Activated CD4-positive, alpha-beta T cell treated with anti-CD3 and anti-CD28 coated beads for 48 hours (primary cell): ENCODE results near the gene KCNAB3.

Experiments used
- DNase-seq: peaks from one replicate; pipeline ENCODE4 v3.0.0-alpha.2; 2020

Gene KCNAB3

DNA sequence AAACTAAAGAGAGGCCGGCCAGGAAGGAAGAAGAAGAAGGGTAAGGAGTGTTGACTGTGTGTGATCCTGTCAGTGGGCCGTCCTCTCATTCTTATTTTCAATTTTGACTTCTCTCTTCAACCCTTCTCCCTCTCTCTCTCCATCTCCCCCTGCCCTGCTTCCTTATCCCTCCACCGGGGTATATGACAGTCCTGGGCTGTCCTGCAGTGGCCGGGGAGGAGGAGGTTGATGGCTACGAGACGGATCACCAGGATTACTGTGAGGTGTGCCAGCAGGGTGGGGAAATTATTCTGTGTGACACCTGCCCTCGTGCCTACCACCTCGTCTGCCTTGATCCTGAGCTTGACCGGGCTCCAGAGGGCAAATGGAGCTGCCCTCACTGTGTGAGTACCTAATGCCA, 35.4 kb downstream of the KCNAB3 start:
- DNase-seq, result no peak

GRCh38 chr17:7893187-7893880, 36.3 kb downstream of the KCNAB3 start:
- DNase-seq, result no peak

DNA sequence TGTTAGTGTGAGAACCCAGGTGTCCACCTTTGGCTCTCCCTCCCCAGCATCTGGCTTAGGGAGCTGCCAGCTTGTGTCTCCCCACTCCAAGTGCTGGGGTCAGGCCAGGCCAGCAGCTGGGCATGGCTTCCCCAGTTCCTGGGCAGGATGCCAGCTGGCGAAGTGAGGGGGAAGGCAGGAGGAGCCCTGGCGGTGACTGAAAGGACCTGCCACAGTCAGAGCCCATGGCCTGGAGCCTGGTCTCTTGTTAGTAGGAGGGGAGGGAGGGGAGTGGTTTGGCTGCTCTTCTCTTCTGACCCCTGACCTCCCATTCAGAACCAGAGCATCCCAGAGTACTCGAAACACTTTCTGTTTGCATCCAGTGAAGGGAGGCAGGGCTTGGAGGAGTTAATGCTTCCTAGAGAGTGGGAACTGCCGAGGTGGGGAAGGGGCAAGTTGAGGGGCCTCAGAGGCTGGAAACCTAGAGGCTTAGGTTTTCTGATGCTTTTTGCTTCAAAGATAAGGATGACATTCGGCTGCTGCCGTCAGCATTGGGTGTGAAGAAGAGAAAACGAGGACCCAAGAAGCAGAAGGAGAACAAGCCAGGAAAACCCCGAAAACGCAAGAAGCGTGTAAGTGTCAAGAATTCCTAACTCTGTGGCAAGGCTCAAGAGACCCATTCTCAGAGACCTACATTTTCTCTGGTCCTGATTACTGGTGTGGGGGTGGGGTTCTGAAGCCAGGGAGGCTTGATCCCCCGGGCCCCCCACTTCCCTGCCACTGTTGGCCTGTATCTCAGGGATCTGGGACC, 40.3 kb downstream of the KCNAB3 start:
- peak; percentile 69 for DNase-seq

DNA sequence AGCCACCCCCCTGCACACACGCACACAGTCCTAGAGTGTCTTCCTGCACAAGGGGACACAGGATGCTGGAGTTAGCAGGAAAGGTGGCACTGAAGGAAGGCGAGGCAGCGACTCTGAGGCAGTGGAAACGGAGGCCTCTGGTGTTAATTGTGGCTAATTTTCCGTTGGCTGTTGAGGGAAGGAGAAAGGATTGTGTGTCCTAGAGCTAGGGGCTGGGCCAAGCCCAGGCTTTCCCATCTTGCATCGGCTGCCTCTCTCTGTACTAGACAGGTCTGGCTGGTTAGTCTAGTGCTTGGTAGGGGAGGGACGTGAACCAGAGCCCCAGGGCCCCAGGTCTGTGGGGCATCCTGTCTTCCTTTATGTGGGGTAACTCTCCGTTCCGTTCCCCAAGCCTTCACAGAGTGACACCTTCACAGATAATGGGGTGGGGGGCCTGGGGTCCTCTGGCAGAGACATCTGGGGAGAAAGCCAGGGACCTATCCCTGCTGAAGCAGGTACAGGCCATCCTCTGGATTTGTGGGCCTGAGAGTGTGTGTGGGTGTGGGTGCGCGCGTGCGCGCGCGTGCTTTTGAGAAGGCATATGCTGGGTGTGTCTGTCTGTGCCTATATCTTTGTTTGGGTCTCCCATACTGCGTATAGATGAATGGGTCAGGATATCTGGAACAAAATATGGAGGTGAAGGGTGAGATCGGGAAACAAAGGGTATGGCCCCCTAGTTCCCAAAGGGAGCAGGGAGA, 41.3 kb downstream of the KCNAB3 start, which contains the start of gene CHD3:
CHD3 (plus strand) TSS at position 606 of the 737 bp plus-strand sequence. CDS start 212 bp downstream, outside the sequence.
- DNase-seq, result peak; percentile 78

DNA sequence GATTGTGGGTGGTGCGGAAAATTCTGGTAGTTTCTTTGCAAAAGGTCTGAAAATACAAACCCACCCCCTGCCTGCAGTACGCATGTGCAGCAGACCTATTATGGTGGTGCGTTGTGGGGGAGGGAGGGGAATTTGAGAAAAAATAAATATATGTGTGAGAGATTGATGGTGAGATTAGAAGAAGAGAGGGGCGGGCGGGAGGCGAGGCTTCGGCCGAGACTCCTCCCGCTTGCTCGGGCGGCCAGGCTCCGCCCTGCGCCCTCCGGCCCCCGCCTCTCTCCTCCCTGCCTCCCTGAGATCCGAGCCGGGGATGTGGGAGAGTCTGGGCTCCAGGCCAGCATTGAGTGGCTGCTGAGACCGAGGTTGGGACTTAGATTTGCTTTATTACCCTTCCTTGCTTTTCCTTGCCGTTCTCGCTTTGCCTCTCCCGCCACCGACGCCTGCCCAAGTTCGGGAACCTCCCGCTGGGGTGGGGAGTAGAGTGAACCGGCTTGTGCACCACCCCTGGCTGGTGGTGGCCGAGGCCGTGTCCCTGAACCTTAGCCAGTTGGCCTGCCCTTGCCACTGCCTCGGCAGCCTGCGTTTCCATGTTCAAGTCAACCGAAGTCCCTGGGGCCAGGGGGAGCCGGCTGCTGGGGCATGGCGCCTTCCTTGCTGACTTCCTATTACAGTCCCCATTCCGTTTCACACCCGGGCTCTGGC, 42.0 kb downstream of the KCNAB3 start:
- peak; percentile 92 for DNase-seq

- no peak for DNase-seq
Observed at GRCh38 chr17:7887038-7887481, 42.6 kb downstream of the KCNAB3 start.

DNA sequence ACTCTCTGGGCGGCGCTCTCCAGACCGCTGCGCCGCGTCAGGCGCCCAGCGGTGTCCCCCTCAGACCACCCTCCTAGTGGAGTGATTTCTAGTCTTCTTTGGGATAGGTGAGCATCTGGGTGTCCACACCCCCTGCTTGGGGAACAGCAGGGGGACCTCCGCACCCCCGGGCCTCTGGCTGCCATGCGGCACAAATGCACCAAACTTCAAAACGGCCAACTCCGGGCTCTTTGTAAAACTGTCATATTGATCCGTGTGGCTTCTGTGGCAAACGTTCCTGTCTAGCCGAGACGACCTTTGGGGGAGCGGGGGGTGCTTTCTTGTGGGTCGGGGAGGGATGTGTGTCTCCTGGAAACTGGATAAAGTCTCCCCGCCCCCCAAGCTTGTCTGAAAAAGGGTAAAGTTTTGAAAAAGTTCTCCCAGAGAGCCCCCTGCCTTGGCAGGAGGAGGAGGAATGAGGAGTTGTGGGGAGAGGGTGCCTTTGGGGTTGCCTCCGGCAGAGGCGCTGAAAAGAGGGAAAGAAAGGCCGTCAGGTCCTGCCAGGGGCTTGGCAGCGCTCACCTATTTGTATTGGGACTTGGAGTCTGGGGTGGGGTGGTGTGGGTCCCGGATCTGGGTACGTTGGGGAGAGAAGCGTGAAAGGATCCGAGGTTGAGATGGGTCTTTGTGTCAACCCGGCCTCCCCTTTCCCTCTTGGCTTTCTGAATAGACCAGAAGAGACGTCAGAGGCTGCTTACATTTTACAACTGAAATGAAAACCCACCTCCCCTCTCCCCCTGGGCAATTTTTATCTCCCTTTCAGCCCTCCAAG, 43.2 kb downstream of the KCNAB3 start:
- DNase-seq, result peak; percentile 67

- peak; percentile 58 for DNase-seq
Observed at GRCh38 chr17:7885367-7886226, 44.1 kb downstream of the KCNAB3 start.

- DNase-seq, result peak; percentile 31
Observed at GRCh38 chr17:7884581-7885366, 44.9 kb downstream of the KCNAB3 start.

GRCh38 chr17:7883781-7884386, 45.8 kb downstream of the KCNAB3 start:
- DNase-seq, result peak; percentile 43

GRCh38 chr17:7882629-7883028, 47.0 kb downstream of the KCNAB3 start:
- DNase-seq, result no peak

GRCh38 chr17:7882068-7882467, 47.6 kb downstream of the KCNAB3 start:
- peak; percentile 32 for DNase-seq

DNA sequence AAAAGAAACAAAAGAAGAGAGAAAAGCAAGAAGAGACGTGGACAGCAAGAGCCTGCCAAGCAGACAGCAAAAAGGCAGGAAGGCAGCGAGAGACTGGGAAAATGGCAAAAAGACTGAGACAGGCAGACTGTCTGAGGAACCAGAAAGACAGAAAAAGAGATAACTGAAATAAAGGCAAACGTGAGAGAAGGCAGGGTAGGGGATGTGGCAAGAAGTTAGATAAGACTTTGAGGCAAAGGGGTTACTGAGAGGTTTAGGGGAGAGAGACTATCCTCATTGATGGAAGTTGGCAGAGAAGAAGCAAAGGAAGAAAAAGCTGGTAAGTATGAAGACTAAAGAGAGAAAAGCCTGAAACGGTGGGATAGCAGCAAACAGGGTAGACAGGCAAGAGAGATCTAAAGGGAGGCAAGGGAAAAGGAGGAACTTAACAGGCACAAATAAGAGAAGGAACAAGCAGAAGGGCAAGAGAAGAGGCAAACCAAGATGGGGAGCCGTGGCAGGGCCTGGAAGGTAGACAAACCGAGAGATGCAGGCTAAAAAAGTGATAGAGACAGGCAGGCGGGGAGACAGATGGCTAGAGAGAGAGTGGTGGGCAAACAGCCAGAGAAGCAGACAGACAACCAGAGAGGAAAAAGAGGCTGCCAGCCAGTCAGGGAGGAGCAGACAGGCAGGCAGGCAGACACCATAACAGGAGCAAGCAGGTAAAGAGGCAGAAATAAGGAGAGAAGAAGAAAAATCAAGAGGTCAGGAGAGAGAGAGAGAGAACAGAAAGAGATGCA, 48.2 kb downstream of the KCNAB3 start:
- no peak for DNase-seq

DNA sequence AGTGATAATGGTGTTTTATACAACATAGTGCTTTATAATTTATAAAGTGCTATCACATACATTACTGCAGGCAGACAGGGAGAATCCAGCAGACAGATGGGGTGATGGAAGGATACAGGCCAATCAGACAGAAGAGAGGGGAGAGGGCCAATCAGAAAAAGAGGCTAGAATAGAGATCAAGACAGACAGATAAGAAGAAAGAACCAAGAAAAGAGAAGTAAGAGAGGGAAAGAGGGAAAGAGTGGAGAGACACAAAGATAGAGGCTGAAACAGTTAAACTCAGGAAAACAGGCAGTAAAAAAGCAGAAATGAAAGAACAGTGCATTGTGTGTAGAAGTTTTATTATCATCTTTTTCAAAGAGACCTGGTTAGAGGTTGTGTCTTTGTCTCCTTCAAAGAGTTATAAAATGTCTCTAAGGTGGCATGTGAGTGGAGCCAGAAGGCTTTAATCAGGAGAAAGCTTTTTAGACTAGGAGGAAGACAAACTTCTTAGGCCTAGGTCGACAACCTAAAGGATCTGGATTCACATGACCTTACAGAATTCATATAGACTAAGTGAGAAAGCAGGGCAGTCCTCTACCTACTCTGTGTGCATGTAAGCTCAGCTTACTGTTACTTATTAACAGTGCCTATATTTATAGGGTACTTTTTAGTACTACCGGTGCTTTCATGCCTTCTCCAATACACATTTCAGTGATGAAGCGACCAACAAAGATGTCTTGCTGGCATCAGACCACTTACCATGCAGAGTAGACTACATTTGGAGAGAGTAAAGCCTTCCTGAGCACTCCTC, 49.4 kb downstream of the KCNAB3 start:
- DNase-seq, result no peak

DNA sequence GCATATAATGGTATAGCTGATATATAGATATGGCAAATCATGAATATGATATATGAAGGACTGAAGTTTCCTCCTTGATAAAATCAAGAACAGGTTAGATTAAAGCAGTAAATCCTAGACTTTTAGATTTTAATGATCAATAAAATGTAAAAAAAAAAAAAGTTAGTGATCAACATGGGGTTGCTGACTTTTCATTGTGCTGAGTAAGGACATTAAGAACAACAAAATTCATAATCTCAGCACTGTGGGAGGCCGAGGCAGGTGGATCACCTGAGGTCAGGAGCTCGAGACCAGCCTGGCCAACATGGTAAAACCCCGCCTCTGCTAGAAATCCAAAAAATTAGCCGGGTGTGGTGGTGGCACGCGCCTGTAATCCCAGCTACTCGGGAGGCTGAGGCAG, 51.4 kb downstream of the KCNAB3 start:
- no peak for DNase-seq

GRCh38 chr17:7875804-7876370, 53.8 kb downstream of the KCNAB3 start:
- no peak for DNase-seq

DNA sequence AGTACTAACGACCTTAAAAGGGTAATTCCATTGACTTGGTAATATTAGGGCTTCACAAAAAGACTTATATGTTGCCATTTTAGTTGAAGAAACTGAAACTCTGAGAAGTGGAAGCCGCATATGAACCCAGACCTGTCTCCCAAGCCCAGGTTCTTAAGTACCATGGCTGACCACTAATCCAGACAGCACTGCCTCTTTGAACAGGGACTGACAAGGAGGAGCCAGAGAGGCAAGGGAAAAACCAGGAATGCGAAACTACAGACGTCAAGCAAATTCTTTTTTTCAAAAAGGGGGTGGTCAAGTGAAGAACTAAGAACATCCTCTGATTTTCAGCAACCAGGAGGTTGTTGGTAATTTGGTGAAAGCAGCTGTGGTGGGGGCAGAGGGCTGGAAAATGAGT, 56.6 kb downstream of the KCNAB3 start:
- no peak for DNase-seq
